ENCODE results near the gene TP53BP2.
"Not testable (repeated sequence)": the region's sequence is repeated elsewhere in the genome, so short reads cannot be mapped to it uniquely, and the experiment has no call there.

TP53BP2 gene

DNA sequence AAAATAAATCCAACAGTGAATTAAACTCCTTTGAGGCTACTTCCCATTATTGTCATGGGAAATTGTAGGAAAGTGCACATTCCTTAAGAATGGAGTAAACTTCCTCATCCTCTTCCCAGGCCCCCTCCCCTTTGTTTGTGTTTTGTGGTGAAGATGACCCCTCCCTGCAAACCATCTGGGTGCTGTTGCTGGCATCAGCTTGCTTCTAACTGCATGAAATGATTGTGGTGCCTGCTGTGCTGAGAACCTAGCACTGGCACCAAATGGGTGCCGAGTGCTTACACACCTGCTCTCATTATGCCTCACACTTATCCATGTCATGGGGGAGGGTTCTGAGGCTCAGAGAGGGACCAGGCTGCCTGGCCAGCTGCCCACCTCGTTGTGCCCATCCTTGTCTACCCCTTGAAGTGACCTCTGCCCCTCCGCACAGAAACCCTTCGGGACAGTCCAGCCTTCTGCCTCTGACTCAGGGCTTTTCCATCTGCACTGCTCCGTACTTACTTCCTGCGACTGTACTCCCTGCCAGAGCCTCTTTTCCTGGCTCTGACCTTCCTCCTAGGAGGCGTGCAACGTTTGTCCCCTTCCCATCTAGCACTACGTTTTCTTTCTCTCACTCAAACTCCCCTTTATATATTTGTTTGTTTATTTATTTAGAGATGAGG, 102.8 kb downstream of the TP53BP2 start:
- DNase-seq (ENCODE audit: low spot score) = no peak

DNA sequence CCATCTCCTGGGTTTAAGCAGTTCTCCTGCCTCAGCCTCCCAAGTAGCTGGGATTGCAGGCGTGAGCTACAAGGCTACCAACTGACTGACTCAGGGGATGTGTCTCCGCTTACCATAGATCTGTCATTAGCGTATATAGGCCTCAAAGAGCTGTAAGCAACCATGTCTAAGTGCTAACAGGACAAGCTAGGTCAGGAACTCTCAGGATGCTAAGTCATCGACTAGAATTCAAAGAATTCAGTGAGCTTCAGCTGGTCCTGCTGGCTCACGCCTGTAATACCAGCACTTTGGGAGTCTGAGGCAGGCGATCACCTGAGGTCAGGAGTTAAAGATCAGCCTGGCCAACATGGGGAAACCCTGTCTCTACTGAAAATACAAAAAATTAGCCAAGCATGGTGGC, 103.9 kb downstream of the TP53BP2 start:
- TF ChIP-seq, protein P1, sequence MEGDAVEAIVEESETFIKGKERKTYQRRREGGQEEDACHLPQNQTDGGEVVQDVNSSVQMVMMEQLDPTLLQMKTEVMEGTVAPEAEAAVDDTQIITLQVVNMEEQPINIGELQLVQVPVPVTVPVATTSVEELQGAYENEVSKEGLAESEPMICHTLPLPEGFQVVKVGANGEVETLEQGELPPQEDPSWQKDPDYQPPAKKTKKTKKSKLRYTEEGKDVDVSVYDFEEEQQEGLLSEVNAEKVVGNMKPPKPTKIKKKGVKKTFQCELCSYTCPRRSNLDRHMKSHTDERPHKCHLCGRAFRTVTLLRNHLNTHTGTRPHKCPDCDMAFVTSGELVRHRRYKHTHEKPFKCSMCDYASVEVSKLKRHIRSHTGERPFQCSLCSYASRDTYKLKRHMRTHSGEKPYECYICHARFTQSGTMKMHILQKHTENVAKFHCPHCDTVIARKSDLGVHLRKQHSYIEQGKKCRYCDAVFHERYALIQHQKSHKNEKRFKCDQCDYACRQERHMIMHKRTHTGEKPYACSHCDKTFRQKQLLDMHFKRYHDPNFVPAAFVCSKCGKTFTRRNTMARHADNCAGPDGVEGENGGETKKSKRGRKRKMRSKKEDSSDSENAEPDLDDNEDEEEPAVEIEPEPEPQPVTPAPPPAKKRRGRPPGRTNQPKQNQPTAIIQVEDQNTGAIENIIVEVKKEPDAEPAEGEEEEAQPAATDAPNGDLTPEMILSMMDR (IDR thresholded peaks at IDR 0.05; ENCODE audit: extremely low read depth, missing control alignments) = no peak
- DNase-seq (ENCODE audit: low spot score) = no peak

More for the DNA sequence above, 102.8 kb downstream of the TP53BP2 start:
- TF ChIP-seq, protein P1 (IDR thresholded peaks at IDR 0.05; ENCODE audit: extremely low read depth, missing control alignments) = no peak

DNA sequence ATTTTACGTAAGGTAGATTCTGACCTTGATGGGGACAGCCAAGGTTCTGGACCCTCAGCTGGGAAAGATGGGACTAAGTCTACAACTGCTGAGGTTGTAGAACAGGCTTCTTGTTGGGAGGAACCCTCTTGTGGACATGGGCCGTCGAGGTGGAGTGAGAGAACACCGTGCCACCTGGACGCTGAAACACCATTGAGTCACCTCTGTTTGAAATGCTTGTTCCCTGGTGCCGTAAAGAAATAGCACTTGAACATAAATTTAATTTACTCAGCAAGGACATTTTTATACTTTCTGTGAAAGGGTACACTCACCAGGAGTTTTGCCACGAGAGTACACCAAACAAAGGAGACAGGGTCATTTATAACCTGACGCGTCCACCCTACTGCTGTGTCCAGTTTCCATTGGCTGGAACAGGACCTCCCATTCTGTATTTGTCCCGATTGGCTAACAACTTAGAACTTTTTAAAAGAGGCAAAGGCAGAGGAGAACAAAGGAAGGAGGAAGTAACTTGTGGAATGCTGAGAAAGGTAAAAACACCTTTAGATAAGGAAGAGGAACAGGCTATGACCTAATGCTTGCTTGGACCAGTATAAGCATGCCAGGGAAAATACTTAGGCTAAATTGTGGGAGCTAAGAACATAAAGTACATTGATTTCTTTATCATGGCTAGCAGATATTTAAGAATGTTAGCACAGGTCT, 105.6 kb downstream of the TP53BP2 start:
- not testable (repeated sequence) for DNase-seq (ENCODE audit: low spot score)

DNA sequence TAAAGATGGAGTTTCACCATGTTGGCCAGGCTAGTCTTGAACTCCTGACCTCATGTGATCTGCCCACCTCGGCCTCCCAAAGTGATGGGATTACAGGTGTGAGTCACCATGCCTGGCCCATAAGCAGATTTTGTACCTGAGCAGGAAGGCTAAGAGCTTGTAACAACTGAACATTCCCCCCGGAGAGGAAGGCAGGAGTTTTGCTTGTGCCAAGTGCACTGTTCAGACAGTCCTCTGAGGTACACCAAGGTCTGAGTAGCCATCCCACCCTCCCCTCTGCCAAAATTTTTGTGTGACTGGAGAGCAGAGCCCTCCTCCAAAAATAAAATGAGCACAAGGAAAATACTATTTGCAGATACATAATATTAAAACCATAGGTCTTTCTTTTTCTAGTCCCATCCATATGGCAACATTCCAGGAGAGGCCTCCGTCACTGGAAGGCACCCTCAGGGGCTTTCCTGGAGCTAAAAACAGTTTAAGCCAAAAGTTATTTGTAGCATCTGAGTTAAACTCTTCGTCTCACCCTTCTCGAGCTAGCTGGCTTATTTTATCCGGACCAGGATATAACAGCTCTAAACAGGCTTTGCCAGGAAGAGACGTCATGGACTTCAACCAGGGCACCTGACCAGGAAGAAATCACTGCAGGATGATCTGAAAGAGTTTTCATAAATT, 106.2 kb downstream of the TP53BP2 start:
- no peak for DNase-seq (ENCODE audit: low spot score)
- TF ChIP-seq, protein P1 (IDR thresholded peaks at IDR 0.05; ENCODE audit: extremely low read depth, missing control alignments) = no peak

DNA sequence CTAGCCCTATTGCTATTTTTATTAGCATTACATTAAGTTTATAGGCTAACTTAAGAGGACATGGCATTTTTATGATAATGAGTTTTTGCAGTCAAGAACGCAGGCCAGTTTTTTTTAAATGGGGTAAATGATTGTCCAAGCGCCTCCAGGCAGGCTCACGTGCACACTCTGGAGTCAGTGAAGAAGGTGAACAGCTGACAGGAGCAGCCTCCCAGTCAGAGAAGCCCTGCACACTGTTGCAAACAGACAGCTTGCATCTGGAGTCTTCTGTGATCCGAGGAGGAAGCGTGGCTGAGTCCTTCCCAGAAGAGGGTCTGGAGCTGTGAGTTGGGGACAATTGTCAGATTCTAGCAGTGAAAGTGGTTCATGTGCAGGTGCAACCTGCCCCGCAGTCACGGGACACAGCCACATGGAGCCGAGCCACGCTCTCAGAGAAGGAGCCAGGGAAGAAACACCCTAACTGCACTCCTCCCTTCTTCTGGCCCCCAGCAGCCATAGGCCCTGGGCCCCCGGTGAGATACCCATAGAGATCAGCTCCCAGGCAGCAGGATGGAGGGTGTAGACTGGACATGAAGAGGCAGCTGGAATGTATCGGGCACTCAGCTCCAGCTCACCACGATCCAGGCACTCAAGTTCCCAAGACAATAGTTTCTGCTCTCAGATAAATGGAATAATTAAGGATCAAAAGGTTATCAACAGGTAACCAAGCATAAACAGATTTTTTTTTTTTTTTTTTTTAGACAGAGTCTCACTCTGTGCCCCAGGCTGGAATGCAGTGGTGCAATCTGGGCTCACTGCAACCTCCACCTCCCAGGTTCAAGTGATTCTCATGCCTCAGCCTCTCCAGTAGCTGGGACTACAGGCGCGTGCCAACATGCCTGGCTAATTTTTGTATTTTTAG, 107.0 kb downstream of the TP53BP2 start:
- TF ChIP-seq, protein P1 (IDR thresholded peaks at IDR 0.05; ENCODE audit: extremely low read depth, missing control alignments) = no peak
- no peak for DNase-seq (ENCODE audit: low spot score)

DNA sequence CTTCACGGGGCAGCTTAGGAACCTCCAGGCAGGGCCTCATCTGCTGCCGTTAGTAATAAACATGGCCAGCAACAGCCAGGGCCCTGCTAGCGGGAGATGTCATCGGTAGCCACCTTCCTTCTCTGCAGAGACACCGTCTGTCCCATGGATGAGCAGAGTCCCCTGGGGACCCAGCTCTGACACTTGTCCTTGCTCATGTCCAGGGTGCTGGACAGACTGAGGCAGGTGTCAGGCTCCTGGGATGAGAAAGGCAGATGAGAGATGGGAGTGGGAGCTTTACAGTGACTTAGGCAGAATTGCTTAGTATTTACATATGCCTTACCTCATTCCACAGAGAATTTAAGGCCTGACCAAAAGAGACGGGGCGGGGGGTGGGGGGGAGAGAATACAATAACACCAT, 108.4 kb downstream of the TP53BP2 start:
- TF ChIP-seq, protein P1 (IDR thresholded peaks at IDR 0.05; ENCODE audit: extremely low read depth, missing control alignments) = no peak
- DNase-seq (ENCODE audit: low spot score) = no peak

DNA sequence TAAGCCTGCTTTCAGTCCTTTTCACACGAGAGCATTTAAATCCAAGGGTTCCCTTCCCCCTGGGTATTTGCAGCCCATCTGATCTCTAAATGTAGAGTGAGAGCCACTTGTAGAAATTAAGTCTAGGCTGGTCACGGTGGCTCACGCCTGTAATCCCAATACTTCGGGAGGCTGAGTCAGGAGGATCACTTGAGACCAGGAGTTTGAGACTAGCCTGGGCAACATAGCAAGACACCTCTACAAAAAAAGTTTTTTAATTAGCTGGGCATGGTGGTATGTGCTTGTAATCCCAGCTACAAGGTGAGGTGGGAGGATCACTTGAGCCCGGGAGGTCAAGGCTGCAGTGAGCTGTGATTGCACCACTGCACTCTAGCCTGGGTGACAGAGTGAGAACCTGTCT, 109.1 kb downstream of the TP53BP2 start:
- not testable (repeated sequence) for DNase-seq (ENCODE audit: low spot score)
